ENCODE results near the gene ABLIM2. TPM values are rescaled to one million over a fixed set of nuclear protein-coding genes. Genes with fewer than 3 reads are reported as not detected.
A peak's percentile ranks its signal among the peaks of the same experiment; 100 is the strongest.

Gene ABLIM2
- total and polyA plus RNA-seq, 7 experiments from 2014 or later: 0.22 to 5.8 (median 3.1) TPM

DNA sequence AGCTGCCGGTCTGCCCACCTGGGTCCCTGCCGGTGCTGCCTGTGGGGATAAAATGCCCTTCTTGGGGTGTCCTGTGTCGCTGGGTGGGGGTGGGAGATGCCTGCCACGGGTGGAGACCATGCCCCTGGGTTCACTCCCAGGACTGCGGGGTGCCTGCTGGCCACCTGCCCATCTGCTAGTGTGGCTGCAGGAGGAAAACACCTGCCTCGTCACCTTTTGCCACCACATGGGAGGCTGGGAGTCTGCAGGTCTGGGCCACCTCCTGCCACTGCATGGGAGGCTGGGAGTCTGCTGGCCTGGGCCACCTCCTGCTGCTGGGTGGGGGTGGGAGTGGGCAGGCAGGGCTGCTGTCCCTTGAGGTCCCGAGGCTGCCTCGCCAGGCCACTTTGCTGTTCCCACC lies 160.2 kb downstream of the ABLIM2 start:
- CTCF ChIA-PET: no interaction called here
- Mint-ChIP-seq H3K36me3 (peaks cover 0 to 4% (median 0%) of the 10 kb centered on the region in 5 donors), H3K4me3 (no peak overlapping the region)

DNA sequence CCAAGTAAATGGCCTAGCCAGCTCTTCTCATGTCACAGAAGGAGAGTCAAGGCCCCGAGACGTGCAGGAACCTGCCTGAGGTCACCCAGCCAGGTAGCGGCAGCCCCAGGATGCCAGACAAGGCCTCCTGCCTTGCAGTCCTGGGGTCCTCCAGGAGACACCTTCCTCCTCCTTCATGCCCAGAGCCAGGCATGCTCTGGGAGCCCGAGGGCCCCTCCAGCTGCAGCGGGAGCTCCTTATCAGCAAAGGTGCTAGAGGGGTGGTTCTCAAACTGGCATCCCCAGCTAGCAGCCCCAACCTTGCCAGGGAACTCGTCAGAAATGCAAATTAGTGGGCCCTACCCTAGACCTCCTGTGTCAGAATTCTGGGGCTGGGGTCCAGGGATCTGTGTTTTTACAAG lies 162.7 kb downstream of the ABLIM2 start:
- intact Hi-C loops (cut with micrococcal nuclease): no loop called here
- CTCF ChIA-PET: no interaction called here

More for the DNA sequence above, 160.2 kb downstream of the ABLIM2 start:
- no peak overlapping the region for H3K27ac Mint-ChIP-seq
- Histone ChIP-seq H3K27ac (ENCODE audit: low read depth, low read length) (no peak overlapping the region), H3K9me3 (ENCODE audit: control insufficient read depth in 2 of 3, low read length in 3 of 3) (no peaks in the 10 kb centered on the region), H3K4me3 (ENCODE audit: low read length) (no peak overlapping the region), H3K4me1 (ENCODE audit: control insufficient read depth in 2 of 2, insufficient read depth in 2 of 2, low read length in 2 of 2) (no peaks in the 10 kb centered on the region), H3K36me3 (ENCODE audit: control insufficient read depth in 2 of 3, insufficient read depth in 3 of 3, low read length in 3 of 3) (no peaks in the 10 kb centered on the region), H3K27me3 (ENCODE audit: control insufficient read depth in 2 of 2, insufficient read depth in 2 of 2, low read length in 2 of 2) (no peaks in the 10 kb centered on the region)
- H3K27me3 Mint-ChIP-seq: peaks cover 0 to 9% (median 0%) of the 10 kb centered on the region in 5 donors
- peaks cover 0 to 7% (median 0%) of the 10 kb centered on the region in 7 donors for H3K4me1 Mint-ChIP-seq
- POLR2A ChIA-PET: no interaction called here
- DNase-seq (no peak), ATAC-seq (no peak)
- peaks cover 0 to 7% (median 0%) of the 10 kb centered on the region in 11 donors for H3K9me3 Mint-ChIP-seq
- intact Hi-C loops (cut with micrococcal nuclease): no loop called here

DNA sequence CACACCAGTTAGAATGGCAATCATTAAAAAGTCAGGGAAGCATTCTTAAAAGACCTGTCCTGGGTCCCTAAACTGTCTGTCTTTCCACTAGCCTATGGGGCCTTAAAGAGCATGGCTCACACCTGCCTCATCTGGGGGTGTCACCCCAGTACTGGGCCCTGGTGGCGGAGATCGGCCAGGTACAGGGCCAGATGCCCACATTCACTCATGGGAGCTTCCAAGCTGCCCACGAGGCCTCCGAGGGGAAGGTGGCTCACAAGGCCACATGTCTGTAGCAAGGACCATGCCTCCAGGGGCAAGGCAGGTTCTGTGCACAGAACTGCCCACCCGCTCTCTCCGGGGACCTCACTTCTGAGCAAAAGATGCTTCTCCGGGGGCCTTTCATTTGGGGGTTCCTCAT lies 163.5 kb downstream of the ABLIM2 start:
- no peak for ATAC-seq
- Histone ChIP-seq H3K27me3 (ENCODE audit: control insufficient read depth in 2 of 2, insufficient read depth in 2 of 2, low read length in 2 of 2) (no peaks in the 10 kb centered on the region), H3K4me1 (ENCODE audit: control insufficient read depth in 2 of 2, insufficient read depth in 2 of 2, low read length in 2 of 2) (no peaks in the 10 kb centered on the region), H3K4me3 (ENCODE audit: low read length) (no peak overlapping the region), H3K27ac (ENCODE audit: low read depth, low read length) (no peak overlapping the region), H3K36me3 (ENCODE audit: control insufficient read depth in 2 of 3, insufficient read depth in 3 of 3, low read length in 3 of 3) (no peaks in the 10 kb centered on the region), H3K9me3 (ENCODE audit: control insufficient read depth in 2 of 3, low read length in 3 of 3) (no peaks in the 10 kb centered on the region)
- H3K27ac Mint-ChIP-seq: peak overlapping the region in 1 of 9 donors; percentile 36
- no peak overlapping the region for H3K4me3 Mint-ChIP-seq
- ChIA-PET POLR2A (no interaction called here), CTCF (no interaction called here)
- H3K36me3 Mint-ChIP-seq: peaks cover 0 to 4% (median 4%) of the 10 kb centered on the region in 5 donors
- DNase-seq: no peak
- intact Hi-C loops (cut with micrococcal nuclease): no loop called here
- H3K9me3 Mint-ChIP-seq: peaks cover 0 to 8% (median 1%) of the 10 kb centered on the region in 11 donors
- peaks cover 0 to 2% (median 0%) of the 10 kb centered on the region in 5 donors for H3K27me3 Mint-ChIP-seq
- H3K4me1 Mint-ChIP-seq: no peaks in the 10 kb centered on the region

More for the DNA sequence above, 162.7 kb downstream of the ABLIM2 start:
- Histone ChIP-seq H3K36me3 (ENCODE audit: control insufficient read depth in 2 of 3, insufficient read depth in 3 of 3, low read length in 3 of 3) (no peaks in the 10 kb centered on the region), H3K27me3 (ENCODE audit: control insufficient read depth in 2 of 2, insufficient read depth in 2 of 2, low read length in 2 of 2) (no peaks in the 10 kb centered on the region), H3K4me1 (ENCODE audit: control insufficient read depth in 2 of 2, insufficient read depth in 2 of 2, low read length in 2 of 2) (no peaks in the 10 kb centered on the region), H3K4me3 (ENCODE audit: low read length) (no peak overlapping the region), H3K9me3 (ENCODE audit: control insufficient read depth in 2 of 3, low read length in 3 of 3) (no peaks in the 10 kb centered on the region), H3K27ac (ENCODE audit: low read depth, low read length) (no peak overlapping the region)
- ATAC-seq (no peak), DNase-seq (no peak)
- Mint-ChIP-seq H3K36me3 (peaks cover 0 to 4% (median 0%) of the 10 kb centered on the region in 5 donors), H3K27ac (no peak overlapping the region), H3K4me1 (no peaks in the 10 kb centered on the region), H3K27me3 (peaks cover 0 to 2% (median 0%) of the 10 kb centered on the region in 5 donors), H3K4me3 (no peak overlapping the region), H3K9me3 (peaks cover 0 to 7% (median 1%) of the 10 kb centered on the region in 11 donors)
- POLR2A ChIA-PET: no interaction called here

DNA sequence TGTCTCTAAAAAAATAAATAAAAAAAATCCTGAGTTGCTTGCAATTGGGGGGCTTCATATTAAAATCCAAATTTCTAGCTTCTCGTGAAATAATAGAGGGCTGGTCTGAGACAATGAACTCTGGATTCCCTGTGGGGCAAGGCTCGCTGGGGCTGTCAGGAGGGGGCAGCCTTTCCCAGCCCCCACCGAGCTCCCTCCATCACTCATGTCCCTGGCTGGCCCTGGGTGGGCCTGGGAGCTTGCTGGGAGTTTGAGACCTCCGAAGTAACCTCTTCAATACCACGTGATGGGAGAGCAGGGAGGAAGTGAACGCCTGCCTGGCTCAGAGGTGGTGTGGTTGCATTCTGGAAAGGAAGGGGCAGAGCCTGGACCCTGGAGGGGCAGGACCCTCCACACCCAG lies 164.9 kb downstream of the ABLIM2 start:
- Mint-ChIP-seq H3K4me3 (no peak overlapping the region), H3K36me3 (peaks cover 0 to 4% (median 0%) of the 10 kb centered on the region in 5 donors), H3K27me3 (peaks cover 0 to 2% (median 0%) of the 10 kb centered on the region in 5 donors), H3K9me3 (peaks cover 0 to 15% (median 2%) of the 10 kb centered on the region in 11 donors), H3K27ac (no peak overlapping the region), H3K4me1 (no peaks in the 10 kb centered on the region)
- Histone ChIP-seq H3K9me3 (ENCODE audit: control insufficient read depth in 2 of 3, low read length in 3 of 3) (no peaks in the 10 kb centered on the region), H3K36me3 (ENCODE audit: control insufficient read depth in 2 of 3, insufficient read depth in 3 of 3, low read length in 3 of 3) (no peaks in the 10 kb centered on the region), H3K4me3 (ENCODE audit: low read length) (no peak overlapping the region), H3K27me3 (ENCODE audit: control insufficient read depth in 2 of 2, insufficient read depth in 2 of 2, low read length in 2 of 2) (no peaks in the 10 kb centered on the region), H3K4me1 (ENCODE audit: control insufficient read depth in 2 of 2, insufficient read depth in 2 of 2, low read length in 2 of 2) (no peaks in the 10 kb centered on the region), H3K27ac (ENCODE audit: low read depth, low read length) (no peak overlapping the region)
- DNase-seq (no peak), ATAC-seq (no peak)
- ChIA-PET POLR2A (no interaction called here), CTCF (no interaction called here)
- intact Hi-C loops (cut with micrococcal nuclease): no loop called here

DNA sequence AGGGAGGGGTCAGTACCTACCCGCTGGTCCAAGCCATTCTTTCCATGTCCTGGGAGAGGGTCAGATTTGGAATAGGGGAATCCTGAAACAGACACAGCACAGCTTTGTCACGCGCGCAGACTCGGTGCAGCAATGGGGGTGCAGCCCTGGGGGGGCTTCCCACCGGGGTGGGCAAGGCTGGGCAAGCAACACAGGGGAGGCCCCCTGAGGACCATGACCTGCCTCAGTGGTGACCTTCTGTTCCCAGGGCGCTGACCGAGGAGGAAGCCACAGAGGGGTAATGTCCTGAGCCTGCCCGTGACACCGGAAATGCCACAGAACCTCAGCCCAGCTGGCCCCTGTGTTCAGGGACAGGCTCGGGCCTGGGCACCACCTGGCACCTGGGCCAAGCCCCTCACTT lies 165.8 kb downstream of the ABLIM2 start:
- no peak for ATAC-seq
- H3K27me3 Mint-ChIP-seq: no peaks in the 10 kb centered on the region
- CTCF ChIA-PET: no interaction called here
- Histone ChIP-seq H3K9me3 (ENCODE audit: control insufficient read depth in 2 of 3, low read length in 3 of 3) (no peaks in the 10 kb centered on the region), H3K27ac (ENCODE audit: low read depth, low read length) (no peak overlapping the region), H3K36me3 (ENCODE audit: control insufficient read depth in 2 of 3, insufficient read depth in 3 of 3, low read length in 3 of 3) (no peaks in the 10 kb centered on the region), H3K4me3 (ENCODE audit: low read length) (no peak overlapping the region), H3K4me1 (ENCODE audit: control insufficient read depth in 2 of 2, insufficient read depth in 2 of 2, low read length in 2 of 2) (no peaks in the 10 kb centered on the region), H3K27me3 (ENCODE audit: control insufficient read depth in 2 of 2, insufficient read depth in 2 of 2, low read length in 2 of 2) (no peaks in the 10 kb centered on the region)
- no peak for DNase-seq
- POLR2A ChIA-PET: no interaction called here
- H3K4me1 Mint-ChIP-seq: no peaks in the 10 kb centered on the region
- intact Hi-C loops (cut with micrococcal nuclease): no loop called here
- H3K9me3 Mint-ChIP-seq: peaks cover 0 to 15% (median 2%) of the 10 kb centered on the region in 11 donors
- H3K36me3 Mint-ChIP-seq: peaks cover 0 to 4% (median 0%) of the 10 kb centered on the region in 5 donors
- H3K4me3 Mint-ChIP-seq: no peak overlapping the region
- no peak overlapping the region for H3K27ac Mint-ChIP-seq

DNA sequence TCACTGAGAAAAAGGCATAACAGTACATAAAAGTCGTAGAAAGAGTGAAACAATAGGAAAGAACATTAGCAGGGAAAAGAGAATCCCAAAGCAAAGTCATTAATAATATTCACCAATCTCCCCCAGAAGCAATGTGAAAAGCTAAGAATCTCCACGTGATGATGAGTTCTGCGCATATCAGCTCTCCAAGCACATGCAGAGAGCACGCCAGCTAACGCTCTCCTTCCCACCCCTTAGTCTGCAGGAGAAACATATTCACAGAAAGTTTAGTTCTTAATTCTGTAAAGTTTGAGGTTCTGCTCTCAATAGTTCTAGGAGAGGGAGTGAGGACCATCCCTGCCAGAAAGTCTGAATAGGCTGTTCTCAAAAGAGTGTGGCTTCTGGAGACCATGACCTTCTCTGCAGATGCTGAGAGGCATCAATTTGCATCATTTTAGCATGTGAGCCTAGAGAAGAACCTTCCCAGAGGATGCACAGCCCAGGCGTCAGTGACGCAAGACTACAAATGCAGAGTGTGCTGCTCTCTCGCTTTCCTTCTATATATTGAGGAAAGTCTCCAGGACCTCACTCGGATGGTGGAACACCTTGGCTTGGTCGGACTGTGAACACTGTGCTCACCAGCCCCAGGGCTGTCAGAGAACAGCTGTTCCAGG lies 167.7 kb downstream of the ABLIM2 start:
- H3K36me3 Mint-ChIP-seq: peaks cover 0 to 4% (median 0%) of the 10 kb centered on the region in 5 donors
- H3K27ac Mint-ChIP-seq: no peak overlapping the region
- Histone ChIP-seq H3K4me3 (ENCODE audit: low read length) (no peak overlapping the region), H3K36me3 (ENCODE audit: control insufficient read depth in 2 of 3, insufficient read depth in 3 of 3, low read length in 3 of 3) (no peaks in the 10 kb centered on the region), H3K4me1 (ENCODE audit: control insufficient read depth in 2 of 2, insufficient read depth in 2 of 2, low read length in 2 of 2) (no peaks in the 10 kb centered on the region), H3K9me3 (ENCODE audit: control insufficient read depth in 2 of 3, low read length in 3 of 3) (no peaks in the 10 kb centered on the region), H3K27ac (ENCODE audit: low read depth, low read length) (no peak overlapping the region), H3K27me3 (ENCODE audit: control insufficient read depth in 2 of 2, insufficient read depth in 2 of 2, low read length in 2 of 2) (no peaks in the 10 kb centered on the region)
- intact Hi-C loops (cut with micrococcal nuclease): no loop called here
- ATAC-seq (no peak), DNase-seq (no peak)
- ChIA-PET POLR2A (no interaction called here), CTCF (interaction anchor here (0.6 kb wide), 1 partner anchor 77 kb away, joined by 3 read pairs; no protein-coding TSS in a partner anchor)
- peaks cover 0 to 2% (median 0%) of the 10 kb centered on the region in 5 donors for H3K27me3 Mint-ChIP-seq
- H3K4me3 Mint-ChIP-seq: no peak overlapping the region
- H3K9me3 Mint-ChIP-seq: peaks cover 0 to 15% (median 0%) of the 10 kb centered on the region in 11 donors
- H3K4me1 Mint-ChIP-seq: peaks cover 0 to 7% (median 6%) of the 10 kb centered on the region in 7 donors

DNA sequence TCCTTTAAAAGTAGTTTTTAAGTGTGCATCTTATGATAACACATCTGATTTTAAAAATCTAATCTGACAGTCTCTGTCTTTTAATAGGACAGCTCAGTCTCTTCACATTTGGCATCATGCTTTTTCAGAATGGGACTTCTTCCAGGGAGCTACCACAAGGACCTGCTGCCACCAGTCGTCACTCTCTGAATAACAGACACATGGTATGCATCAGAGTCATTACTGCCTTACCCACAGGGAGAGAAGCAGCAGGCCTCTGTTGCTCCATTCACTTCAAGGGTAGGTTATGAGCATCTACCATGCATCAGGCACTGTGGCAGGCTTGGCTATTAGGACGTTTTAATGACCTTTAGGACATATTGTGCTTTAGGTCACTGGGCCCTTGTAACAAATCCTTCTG lies 169.0 kb downstream of the ABLIM2 start:
- intact Hi-C loops (cut with micrococcal nuclease): loop anchor here in 1 of 2 donors (5.0 kb wide), 1 partner anchor 797 kb away; the partner anchor contains the start of gene SORCS2
- CTCF ChIA-PET: interaction anchor here (4.7 to 5.6 kb wide), 2 partner anchors 183 to 187 kb away, joined by 34 to 62 read pairs; no protein-coding TSS in a partner anchor
- Histone ChIP-seq H3K4me3 (ENCODE audit: low read length) (no peak overlapping the region), H3K27ac (ENCODE audit: low read depth, low read length) (no peak overlapping the region), H3K36me3 (ENCODE audit: control insufficient read depth in 2 of 3, insufficient read depth in 3 of 3, low read length in 3 of 3) (no peaks in the 10 kb centered on the region), H3K27me3 (ENCODE audit: control insufficient read depth in 2 of 2, insufficient read depth in 2 of 2, low read length in 2 of 2) (no peaks in the 10 kb centered on the region), H3K4me1 (ENCODE audit: control insufficient read depth in 2 of 2, insufficient read depth in 2 of 2, low read length in 2 of 2) (no peaks in the 10 kb centered on the region), H3K9me3 (ENCODE audit: control insufficient read depth in 2 of 3, low read length in 3 of 3) (no peaks in the 10 kb centered on the region)
- DNase-seq: no peak
- peaks cover 0 to 11% (median 9%) of the 10 kb centered on the region in 7 donors for H3K4me1 Mint-ChIP-seq
- no peak overlapping the region for H3K4me3 Mint-ChIP-seq
- POLR2A ChIA-PET: no interaction called here
- no peak for ATAC-seq
- peaks cover 0 to 4% (median 0%) of the 10 kb centered on the region in 5 donors for H3K36me3 Mint-ChIP-seq
- H3K27me3 Mint-ChIP-seq: peaks cover 0 to 3% (median 0%) of the 10 kb centered on the region in 5 donors
- peaks cover 0 to 15% (median 0%) of the 10 kb centered on the region in 11 donors for H3K9me3 Mint-ChIP-seq
- H3K27ac Mint-ChIP-seq: no peak overlapping the region
